HepG2 (cell line): ENCODE data around the gene MAPK4. TPM values are rescaled to one million over a fixed set of nuclear protein-coding genes. Genes with fewer than 3 reads are reported as not detected.

Experiments
- ATAC-seq: fragments of 200-7000 bp; cut with Tn5 transposase; 3 replicates; pipeline ENCODE4 v1.9.1; 2020; ENCODE audit warnings: mild to moderate bottlenecking, moderate library complexity
- BruUV-seq: library from RNA; stranded (reverse); fragments of 400-500 nt; replicated peaks from 2 replicates; lab custom pipeline; 2021; lab: Mats Ljungman, UMichigan
- CTCF ChIA-PET: fragments of 300-600 bp; formaldehyde crosslinking; extraction: SDS; loops from one replicate; lab custom pipeline; 2021; ENCODE audit warnings: low total read pairs, inconsistent platforms, low intra/inter-chr PET ratio; lab: Yijun Ruan, JAX
- POLR2A ChIA-PET: fragments of 350-600 bp; sonication (Branson Sonifier 250); formaldehyde crosslinking; loops from one replicate; lab custom pipeline; 2020; ENCODE audit warnings: antibody characterized with exemption, inconsistent platforms; lab: Yijun Ruan, JAX
- DNase-seq: peaks from one replicate; pipeline ENCODE4 v3.0.0-alpha.2; 2015; ENCODE audit warnings: low spot score
- FAIRE-seq: peaks from 3 replicates; lab custom pipeline; 2011; peaks lifted over from hg19 to GRCh38; lab: Jason Lieb, UNC
- H2AFZ ChIP-seq: one replicate; pipeline ENCODE4 v1.6.1; 2011; ENCODE audit warnings: low read length, inconsistent platforms
- H3K27ac ChIP-seq: fragments of 300-600 bp; 3 replicates; pipeline ENCODE4 v1.8.0; 2011; ENCODE audit warnings: mixed run types, mild to moderate bottlenecking, mixed read lengths, low read length, inconsistent platforms; ENCODE audit not compliant: insufficient read depth; ENCODE audit errors: extremely low read length
- H3K27me3 ChIP-seq, 2 experiments: fragments of 200-600 bp in 1 of 2; 2 replicates in 1 of 2; 3 replicates in 1 of 2; pipeline versions ENCODE4 v1.6.0 to v1.8.0; 2011; ENCODE audit warnings: low read length in 2 of 2, mild to moderate bottlenecking in 2 of 2, moderate library complexity in 2 of 2, inconsistent platforms in 1 of 2; ENCODE audit not compliant: insufficient read depth in 2 of 2, control insufficient read depth in 1 of 2
- H3K36me3 ChIP-seq, 2 experiments: fragments of 200-600 bp in 1 of 2; replicated peaks in 1 of 2; 2 replicates in 1 of 2; 3 replicates in 1 of 2; pipeline versions ENCODE4 v1.5.1 to v1.8.0; 2011; ENCODE audit warnings: low read length in 2 of 2, inconsistent platforms in 1 of 2; ENCODE audit not compliant: insufficient read depth in 2 of 2, control insufficient read depth in 1 of 2
- H3K4me1 ChIP-seq: 2 replicates; pipeline ENCODE4 v1.5.1; 2012; ENCODE audit warnings: low read length, inconsistent platforms; ENCODE audit not compliant: insufficient read depth
- H3K4me2 ChIP-seq: 2 replicates; pipeline ENCODE4 v1.6.0; 2011; ENCODE audit warnings: low read depth, low read length, inconsistent platforms
- H3K4me3 ChIP-seq, 3 experiments: fragments of 200-600 bp in 1 of 3; sonication (generic), shearing (Covaris generic) in 1 of 3; replicated peaks in 1 of 3; 2 replicates each; pipeline ENCODE4 v1.5.1; 2011 to 2016; ENCODE audit warnings: low read length in 3 of 3, inconsistent platforms in 2 of 3, low read depth in 2 of 3, mild to moderate bottlenecking in 2 of 3, control low read depth in 1 of 3, mixed read lengths in 1 of 3; ENCODE audit not compliant: insufficient read depth in 1 of 3
- H3K79me2 ChIP-seq: one replicate; pipeline ENCODE4 v1.6.1; 2011; ENCODE audit warnings: low read length, inconsistent platforms; ENCODE audit not compliant: insufficient read depth
- H3K9ac ChIP-seq: 2 replicates; pipeline ENCODE4 v1.6.0; 2011; ENCODE audit warnings: mild to moderate bottlenecking, low read depth, low read length, inconsistent platforms; ENCODE audit not compliant: insufficient read depth
- H3K9me3 ChIP-seq: 2 replicates; pipeline ENCODE4 v1.5.1; 2012; ENCODE audit warnings: mild to moderate bottlenecking, low read length
- H4K20me1 ChIP-seq: 2 replicates; pipeline ENCODE4 v1.6.0; 2011; ENCODE audit warnings: inconsistent platforms, mild to moderate bottlenecking, low read length, moderate library complexity; ENCODE audit not compliant: insufficient read depth
- IKZF5 ChIP-seq: IDR thresholded peaks from 2 replicates; pipeline ENCODE4 v1.6.1; 2018; ENCODE audit warnings: missing genetic modification reagents, mild to moderate bottlenecking, missing compliant biosample characterization
- MAFF ChIP-seq: IDR thresholded peaks from 2 replicates; pipeline ENCODE4 v1.6.1; 2011; ENCODE audit warnings: low read depth, low read length, improper control_type of control experiment
- MAFK ChIP-seq, 2 experiments: IDR thresholded peaks in 1 of 2; conservative IDR thresholded peaks in 1 of 2; 2 replicates each; pipeline ENCODE4 v1.6.1; 2011; ENCODE audit warnings: improper control_type of control experiment in 2 of 2, low read length in 2 of 2
- ZNF414 ChIP-seq: sonication (generic); formaldehyde crosslinking; IDR thresholded peaks from 2 replicates; pipeline ENCODE4 v1.5.0; 2020; ENCODE audit warnings: missing genetic modification reagents
- WGBS: methylation state at CpG from one replicate; pipeline ENCODE4 v1.1.6; 2017; ENCODE audit warnings: low lambda C conversion rate; 5-methylcytosine and 5-hydroxymethylcytosine counted together
- in situ Hi-C: cut with HindIII; loops from 2 replicates; pipeline ENCODE4 v1.10.0; 2017; ENCODE audit warnings: low pct_unique_long_range_greater_than_20kb; ENCODE audit not compliant: extremely low pct_ligation_motif_present
- intact Hi-C: fragments of 100-400 bp; cut with micrococcal nuclease; formaldehyde crosslinking; loops from one replicate; pipeline ENCODE4 v1.10.0; 2022; ENCODE audit not compliant: unreplicated experiment
- polyA plus RNA-seq, 8 experiments: library from polyadenylated mRNA; depleted of rRNA in 3 of 8; stranded (reverse) in 7 of 8; unstranded in 1 of 8; fragments of >200 nt; fragmentation: Illumina TruSeq in 4 of 8; extraction: Trizol in 4 of 8; gene quantifications; 2 replicates each; pipeline versions ENCODE4 v1.2.1 to v1.2.3, GENCODE V29; 2011 to 2016; ENCODE audit warnings: low read depth in 4 of 8, missing spikeins in 1 of 8, mixed read lengths in 1 of 8; ENCODE audit not compliant: insufficient read depth in 1 of 8
- total RNA-seq, 5 experiments: library from RNA; depleted of rRNA; stranded (reverse); fragments of >200 nt; fragmentation: Illumina TruSeq; extraction: Trizol; gene quantifications; 2 replicates each; pipeline ENCODE4 v1.2.3, GENCODE V29; 2016; ENCODE audit warnings: low read depth in 1 of 5
- TF ChIP-seq, protein P1 (sequence below): sonication (generic); formaldehyde crosslinking; IDR thresholded peaks from 2 replicates; pipeline ENCODE4 v1.4.0; 2020; ENCODE audit warnings: missing genetic modification reagents

MAPK4 gene
- total and polyA plus RNA-seq, 2 of the 13 experiments (the other 11 are each of a cell fraction or from before 2014, with no cell fraction given): not detected

GRCh38 chr18:50694147-50694546 lies 134.3 kb downstream of the MAPK4 start (continued):
- TF ChIP-seq IKZF5 (CRISPR knock-in tag): no peak
- no peak for TF ChIP-seq ZNF414 (CRISPR knock-in tag)

- Histone ChIP-seq H3K79me2 (no peaks in the 10 kb centered on the region), H3K36me3 (no peaks in the 10 kb centered on the region), H3K9ac (no peak overlapping the region), H3K4me3 (no peak overlapping the region), H3K4me1 (no peaks in the 10 kb centered on the region), H3K27me3 (peaks cover 0 to 1% of the 10 kb centered on the region in 2 experiments; a peak in 1 of 5 replicates), H4K20me1 (no peaks in the 10 kb centered on the region), H2AFZ (no peak overlapping the region), H3K9me3 (no peaks in the 10 kb centered on the region), H3K27ac (no peak overlapping the region), H3K4me2 (no peak overlapping the region)
- DNase-seq (no peak), FAIRE-seq (no peak), ATAC-seq (no peak)
- ChIA-PET CTCF (no interaction called here), POLR2A (no interaction called here)
- BruUV-seq: no TSS peak
- WGBS: 75% methylated on average over 10 of the region's 10 CpGs
- TF ChIP-seq MAFK (conservative IDR thresholded peaks at IDR 0.05 in 1 of 2, IDR thresholded peaks at IDR 0.05 in 1 of 2; ENCODE audit: low read length in 2 of 2): peak; percentile 63 to 84
- TF ChIP-seq, protein P1, sequence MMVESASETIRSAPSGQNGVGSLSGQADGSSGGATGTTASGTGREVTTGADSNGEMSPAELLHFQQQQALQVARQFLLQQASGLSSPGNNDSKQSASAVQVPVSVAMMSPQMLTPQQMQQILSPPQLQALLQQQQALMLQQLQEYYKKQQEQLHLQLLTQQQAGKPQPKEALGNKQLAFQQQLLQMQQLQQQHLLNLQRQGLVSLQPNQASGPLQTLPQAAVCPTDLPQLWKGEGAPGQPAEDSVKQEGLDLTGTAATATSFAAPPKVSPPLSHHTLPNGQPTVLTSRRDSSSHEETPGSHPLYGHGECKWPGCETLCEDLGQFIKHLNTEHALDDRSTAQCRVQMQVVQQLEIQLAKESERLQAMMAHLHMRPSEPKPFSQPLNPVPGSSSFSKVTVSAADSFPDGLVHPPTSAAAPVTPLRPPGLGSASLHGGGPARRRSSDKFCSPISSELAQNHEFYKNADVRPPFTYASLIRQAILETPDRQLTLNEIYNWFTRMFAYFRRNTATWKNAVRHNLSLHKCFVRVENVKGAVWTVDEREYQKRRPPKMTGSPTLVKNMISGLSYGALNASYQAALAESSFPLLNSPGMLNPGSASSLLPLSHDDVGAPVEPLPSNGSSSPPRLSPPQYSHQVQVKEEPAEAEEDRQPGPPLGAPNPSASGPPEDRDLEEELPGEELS (CRISPR knock-in tag): no peak
- peak; percentile 74 for TF ChIP-seq MAFF
- intact Hi-C loops: no loop called here
- in situ Hi-C loops: no loop called here
Measured at GRCh38 chr18:50695431-50696176, 135.7 kb downstream of the MAPK4 start.
